ENCODE data around the gene SGSH.

- TF ChIP-seq, protein P1, sequence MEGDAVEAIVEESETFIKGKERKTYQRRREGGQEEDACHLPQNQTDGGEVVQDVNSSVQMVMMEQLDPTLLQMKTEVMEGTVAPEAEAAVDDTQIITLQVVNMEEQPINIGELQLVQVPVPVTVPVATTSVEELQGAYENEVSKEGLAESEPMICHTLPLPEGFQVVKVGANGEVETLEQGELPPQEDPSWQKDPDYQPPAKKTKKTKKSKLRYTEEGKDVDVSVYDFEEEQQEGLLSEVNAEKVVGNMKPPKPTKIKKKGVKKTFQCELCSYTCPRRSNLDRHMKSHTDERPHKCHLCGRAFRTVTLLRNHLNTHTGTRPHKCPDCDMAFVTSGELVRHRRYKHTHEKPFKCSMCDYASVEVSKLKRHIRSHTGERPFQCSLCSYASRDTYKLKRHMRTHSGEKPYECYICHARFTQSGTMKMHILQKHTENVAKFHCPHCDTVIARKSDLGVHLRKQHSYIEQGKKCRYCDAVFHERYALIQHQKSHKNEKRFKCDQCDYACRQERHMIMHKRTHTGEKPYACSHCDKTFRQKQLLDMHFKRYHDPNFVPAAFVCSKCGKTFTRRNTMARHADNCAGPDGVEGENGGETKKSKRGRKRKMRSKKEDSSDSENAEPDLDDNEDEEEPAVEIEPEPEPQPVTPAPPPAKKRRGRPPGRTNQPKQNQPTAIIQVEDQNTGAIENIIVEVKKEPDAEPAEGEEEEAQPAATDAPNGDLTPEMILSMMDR (IDR thresholded peaks at IDR 0.05): no peak
- no peak for TF ChIP-seq POLR2A (IDR thresholded peaks at IDR 0.05)
- TF ChIP-seq POLR2AphosphoS5 (IDR thresholded peaks at IDR 0.05): no peak
- TF ChIP-seq EP300 (IDR thresholded peaks at IDR 0.05): no peak
Measured at GRCh38 chr17:80223142-80223815, 3.1 kb upstream of the SGSH start.

All from sigmoid colon (tissue), 4 donors.